ENCODE measurements around the gene ARL14EP.
A peak's percentile ranks its signal among the peaks of the same experiment; 100 is the strongest.

Gene ARL14EP

DNA sequence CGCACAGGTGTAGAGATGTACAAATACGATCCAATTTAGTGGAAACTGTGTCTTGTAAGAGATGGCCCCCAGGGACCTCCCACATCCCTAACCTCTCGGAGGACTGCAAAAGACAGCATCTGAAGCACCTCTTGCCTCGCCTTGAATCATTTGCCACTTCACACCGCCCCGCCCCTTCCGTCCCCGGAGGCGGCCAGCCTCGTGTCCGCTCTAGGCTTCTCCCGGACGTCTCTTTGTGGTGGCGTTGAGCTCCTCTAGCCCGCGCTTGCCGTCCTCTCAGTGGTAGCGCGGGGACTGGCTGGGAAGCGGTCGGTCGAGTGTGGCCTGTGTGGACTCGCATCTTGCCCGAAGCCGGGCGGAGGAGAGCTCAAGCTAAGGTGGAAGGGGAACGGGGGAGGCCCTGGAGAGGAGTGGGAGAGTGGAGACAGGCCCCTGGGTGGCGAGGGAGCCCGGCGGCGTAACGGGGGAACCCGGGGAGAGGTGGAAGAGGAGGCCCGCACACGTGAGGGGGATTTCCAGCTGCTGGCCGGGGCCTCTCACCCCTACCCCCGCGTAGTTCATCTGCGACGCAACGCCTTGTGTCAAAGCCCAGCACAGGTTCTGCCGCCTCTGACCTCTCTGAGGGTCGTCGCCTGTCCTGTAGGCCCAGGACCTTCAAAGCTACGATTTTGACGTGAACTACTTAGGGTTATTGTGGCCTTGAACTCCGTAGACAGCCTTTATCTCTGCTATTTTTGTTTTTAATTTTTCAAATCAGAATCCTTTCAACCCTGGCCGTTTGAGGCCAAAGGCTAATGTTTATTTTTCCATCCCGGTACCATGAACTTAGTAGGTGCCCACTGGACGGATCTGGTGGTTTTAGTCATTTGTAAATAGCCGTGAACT lies at the start of gene ARL14EP:
Gene ARL14EP, plus strand, starts transcription at position 279 of the 885 bp plus-strand sequence. CDS start 7,845 bp downstream, outside the sequence.
- DNase-seq (ENCODE audit: low read depth in 2 of 3, low spot score in 1 of 3), result peak; percentile 80 to 87 (median 85)

DNA sequence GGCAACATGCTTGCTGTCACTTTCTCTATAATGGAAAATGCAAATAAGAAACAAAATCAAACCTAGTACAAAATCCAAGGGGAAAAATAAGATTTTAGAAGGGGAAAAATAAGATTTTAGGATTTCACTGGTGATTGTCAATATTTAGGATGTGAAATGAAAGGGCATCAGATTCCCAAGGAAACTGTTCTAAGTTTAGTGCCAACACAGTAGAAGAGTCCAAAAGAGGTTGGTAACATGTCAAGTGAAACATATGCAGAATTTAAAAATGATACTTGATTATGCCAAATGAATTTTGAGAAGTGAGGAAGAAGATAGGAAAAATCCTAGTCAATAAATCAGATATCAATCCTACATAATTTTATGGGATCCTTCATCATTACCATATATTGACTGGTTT lies 45.7 kb upstream of the ARL14EP start:
- DNase-seq (ENCODE audit: low read depth in 2 of 3, low spot score in 1 of 3), result no peak

DNA sequence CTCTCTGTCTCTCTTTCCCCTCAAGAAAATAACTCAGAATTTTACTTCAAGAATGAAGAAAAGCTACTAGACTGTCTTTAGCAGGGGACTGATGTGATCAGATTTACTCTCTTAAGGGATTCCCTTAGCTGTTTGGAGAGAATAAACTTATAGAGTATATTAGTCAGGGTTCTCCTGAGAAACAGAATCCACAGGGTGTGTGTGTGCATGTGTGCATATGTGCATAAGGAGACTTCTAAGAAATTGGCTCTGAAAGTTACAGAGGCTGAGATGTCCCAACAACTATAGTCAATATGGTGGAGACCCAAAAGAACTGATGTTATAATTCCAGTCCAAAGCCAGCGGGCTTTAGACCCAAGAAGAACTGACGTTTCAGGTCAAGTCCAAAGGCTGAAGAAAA lies 43.1 kb upstream of the ARL14EP start:
- DNase-seq (ENCODE audit: low read depth in 2 of 3, low spot score in 1 of 3), result no peak

DNA sequence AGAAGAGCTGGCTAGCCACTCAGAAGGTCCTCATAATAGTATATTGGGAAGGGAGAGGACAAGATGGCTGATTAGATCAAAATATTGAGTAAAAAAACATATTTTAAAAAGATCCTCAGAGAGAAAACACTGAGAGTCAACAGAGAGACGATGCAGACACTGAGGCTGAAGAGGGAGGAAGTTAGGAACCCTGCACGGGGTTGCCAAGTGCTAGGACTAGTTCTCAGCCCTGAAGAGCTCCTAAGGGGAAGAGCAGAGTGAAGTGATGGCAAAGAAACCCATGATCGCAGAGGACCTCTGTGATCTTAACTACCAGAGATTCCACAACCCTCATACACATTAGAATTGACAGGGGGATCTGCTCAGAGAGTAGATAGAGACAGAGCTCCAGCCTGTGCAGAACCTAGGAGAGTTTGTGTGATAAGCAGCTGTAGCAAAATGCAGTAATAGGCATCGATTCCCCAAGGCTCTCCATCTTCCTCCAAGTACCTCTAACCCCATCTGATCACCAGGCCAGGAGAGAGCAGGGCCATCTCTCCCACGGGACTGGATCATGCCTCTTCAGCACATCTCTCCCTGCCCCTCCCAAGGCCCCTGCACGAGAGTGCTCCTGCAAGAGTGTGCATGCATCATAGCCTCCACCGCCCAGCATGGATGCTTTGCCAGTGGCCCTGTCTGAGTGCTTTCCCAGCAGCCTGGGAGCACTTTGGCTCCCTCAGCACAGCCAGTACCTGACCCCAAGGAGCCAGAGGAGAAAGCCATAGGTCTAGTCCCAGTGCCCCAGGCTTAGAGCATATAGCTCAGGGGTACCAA lies 41.2 kb upstream of the ARL14EP start:
- DNase-seq (ENCODE audit: low read depth in 2 of 3, low spot score in 1 of 3), result no peak

DNA sequence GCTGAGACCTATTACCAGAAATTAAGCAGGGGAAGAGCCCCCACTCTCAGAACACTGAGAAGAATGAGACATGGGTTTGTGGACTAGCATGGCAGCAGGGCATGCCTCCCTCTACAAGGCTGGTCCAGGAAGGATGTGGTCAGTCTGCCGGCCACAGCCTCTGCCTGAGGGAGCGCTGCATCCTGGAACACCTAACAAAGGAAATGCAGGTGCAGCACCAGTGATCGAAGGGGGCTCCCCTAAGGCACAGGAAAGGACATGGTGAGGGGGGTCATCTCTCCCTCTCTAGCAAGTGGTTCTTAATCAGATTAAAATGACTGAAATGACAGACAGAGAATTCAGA lies 40.6 kb upstream of the ARL14EP start:
- DNase-seq (ENCODE audit: low read depth in 2 of 3, low spot score in 1 of 3), result no peak

DNA sequence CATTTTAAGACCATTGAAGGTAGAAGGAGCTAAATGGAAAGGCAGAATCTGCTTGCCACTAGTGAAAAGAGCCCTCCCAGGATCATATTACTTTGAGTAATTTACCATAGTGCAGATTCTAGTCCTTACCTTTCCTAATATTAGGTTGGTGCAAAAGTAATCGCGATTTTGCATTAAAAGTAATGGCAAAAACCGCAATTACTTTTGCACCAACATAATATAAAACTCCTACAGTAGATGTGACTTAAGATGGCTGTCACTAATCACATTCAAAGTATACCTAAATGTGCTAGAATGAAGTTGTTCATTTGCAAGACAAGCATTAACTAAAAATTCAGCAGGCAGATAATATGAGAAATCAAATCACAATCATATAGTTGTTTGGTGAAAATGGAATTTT lies 38.1 kb upstream of the ARL14EP start:
- DNase-seq (ENCODE audit: low read depth in 2 of 3, low spot score in 1 of 3), result no peak

DNA sequence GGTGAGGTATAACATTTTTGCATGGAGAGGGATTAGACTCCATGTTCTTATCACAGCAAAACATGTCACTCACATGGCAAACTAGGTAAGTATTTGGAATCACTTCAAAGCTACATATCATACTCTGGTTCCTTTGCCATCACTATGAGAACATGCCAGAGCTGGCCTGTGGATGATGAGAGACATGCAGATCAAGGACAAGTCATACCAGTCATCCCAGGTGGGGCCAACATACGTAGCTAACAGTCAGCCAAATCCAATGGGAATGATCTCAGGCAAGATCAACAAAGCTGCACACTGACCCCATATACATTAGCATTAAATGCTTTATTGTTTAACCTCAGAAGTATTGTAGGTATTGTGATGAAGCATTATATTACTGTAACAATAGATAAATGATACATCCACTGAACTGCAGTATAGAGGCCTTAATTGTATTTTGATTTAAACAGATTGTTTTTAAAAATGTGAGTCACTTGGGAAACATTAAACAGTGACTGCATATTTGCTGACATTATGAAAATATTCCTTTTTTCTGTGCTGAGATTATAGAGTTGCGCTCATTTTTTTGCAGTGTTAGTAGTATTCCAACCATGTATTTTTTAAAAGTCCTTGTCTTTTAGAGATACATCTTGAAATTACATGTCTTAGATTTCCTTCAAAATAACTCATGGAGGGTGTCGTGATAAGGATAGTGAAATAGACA lies 37.3 kb upstream of the ARL14EP start:
- DNase-seq (ENCODE audit: low read depth in 2 of 3, low spot score in 1 of 3), result no peak

DNA sequence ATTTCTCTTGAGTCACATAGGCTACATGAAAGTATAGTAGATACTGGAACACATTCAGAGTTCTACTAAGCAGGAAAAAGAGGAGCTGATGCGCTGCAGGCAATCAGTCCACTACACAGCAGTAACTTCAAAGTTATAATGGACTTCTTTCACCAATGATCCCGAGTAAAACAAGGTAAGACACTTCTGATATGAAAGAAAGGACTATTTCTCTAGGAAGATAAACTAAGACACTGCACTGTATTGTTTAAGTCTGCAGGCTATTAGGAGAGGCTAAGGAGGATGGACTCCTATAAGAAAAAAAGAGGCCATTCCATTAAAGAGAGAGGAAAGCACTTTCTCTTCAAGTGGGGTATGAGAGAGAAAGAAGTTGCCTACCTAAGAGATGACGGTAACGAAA lies 31.6 kb upstream of the ARL14EP start:
- no peak for DNase-seq (ENCODE audit: low read depth in 2 of 3, low spot score in 1 of 3)

DNA sequence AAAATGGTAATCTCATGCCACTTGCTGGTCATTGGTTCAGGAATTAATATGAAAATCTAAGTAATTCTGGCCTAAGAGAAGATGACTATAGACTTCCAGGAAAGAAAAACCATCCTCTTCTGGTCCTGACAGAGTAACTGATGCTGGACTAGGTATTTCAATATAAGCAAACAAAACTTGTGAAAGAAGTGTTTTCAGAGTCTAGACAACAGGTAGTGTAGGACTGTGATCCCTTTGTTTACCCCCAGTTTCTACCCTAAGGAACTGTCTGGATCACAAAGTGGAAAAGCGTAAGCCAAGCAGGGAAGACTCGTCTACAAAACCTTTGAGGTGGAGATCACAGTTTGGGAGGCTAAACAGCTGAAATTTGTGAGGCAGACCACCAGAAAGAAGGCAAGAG lies 30.4 kb upstream of the ARL14EP start:
- no peak for DNase-seq (ENCODE audit: low read depth in 2 of 3, low spot score in 1 of 3)

DNA sequence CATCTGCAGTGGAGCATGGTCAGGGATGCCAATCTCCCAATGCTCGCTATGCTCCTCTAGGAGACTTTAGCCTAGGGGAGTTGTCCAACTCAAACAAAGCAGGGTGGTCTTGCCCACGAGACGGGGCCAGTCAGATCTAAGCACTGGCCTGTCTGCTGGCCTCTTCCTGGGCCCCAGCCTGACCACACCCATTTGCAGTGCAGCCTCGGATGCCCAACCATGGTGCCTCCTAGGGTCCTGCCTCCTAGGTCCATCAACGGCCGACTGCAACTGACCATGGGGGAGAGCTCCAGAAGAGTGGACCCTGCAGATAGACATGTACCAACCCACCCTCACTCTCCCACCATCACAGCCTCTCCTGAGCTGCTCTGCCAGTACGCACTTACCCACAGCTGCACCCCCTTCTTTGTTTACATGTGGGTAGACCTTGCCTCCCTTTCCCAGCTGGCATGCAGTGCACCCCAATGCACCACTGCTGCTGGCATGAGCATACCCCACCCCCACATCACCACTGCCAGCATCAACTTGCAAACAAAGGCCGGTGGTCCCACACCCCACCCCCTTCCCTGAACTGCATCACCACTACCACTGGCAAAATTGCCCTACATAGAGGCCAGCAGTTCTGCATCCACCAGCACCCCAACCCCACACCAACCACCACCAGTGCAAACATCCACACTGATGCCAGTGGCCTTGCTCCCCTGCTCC lies 27.6 kb upstream of the ARL14EP start:
- DNase-seq (ENCODE audit: low read depth in 2 of 3, low spot score in 1 of 3), result no peak

DNA sequence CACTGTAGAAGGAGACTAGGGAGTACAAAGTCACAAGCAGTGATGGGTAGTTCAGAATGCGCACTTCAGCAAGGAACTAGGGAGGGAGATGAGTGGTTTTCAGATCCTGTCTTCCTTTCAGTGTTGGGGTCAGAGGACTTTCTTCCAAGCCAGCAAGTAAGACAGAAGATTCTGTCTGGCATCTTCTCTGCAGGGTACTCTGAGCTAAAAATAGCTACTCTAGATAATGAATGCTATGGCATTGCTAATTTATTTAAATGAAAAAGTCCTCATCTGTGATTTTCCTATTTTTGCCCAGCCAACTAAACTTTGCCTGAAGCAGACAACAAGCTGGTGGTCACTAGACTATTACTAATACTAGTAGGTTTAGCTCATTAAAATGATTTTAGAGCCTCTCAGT lies 18.3 kb upstream of the ARL14EP start:
- no peak for DNase-seq (ENCODE audit: low read depth in 2 of 3, low spot score in 1 of 3)

DNA sequence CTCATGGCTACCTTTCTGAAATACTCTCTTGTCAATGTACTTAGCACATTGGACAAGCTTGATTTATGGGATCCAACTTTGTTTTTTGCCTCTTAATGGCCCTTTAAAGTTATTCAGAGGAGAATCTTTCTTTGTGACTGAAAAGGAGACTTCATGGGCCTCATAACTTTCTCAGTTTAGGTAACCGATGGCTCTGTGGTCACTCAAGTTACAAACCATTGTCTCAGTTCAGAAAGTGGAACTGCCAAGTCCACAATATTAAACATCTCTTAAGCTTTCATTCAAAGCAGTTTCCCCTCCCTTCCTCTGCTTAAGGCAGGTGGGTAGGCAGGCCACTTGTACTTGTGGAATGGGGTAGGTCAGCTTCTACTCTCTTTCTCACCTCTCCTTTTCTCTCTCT lies 12.3 kb upstream of the ARL14EP start:
- no peak for DNase-seq (ENCODE audit: low read depth in 2 of 3, low spot score in 1 of 3)

DNA sequence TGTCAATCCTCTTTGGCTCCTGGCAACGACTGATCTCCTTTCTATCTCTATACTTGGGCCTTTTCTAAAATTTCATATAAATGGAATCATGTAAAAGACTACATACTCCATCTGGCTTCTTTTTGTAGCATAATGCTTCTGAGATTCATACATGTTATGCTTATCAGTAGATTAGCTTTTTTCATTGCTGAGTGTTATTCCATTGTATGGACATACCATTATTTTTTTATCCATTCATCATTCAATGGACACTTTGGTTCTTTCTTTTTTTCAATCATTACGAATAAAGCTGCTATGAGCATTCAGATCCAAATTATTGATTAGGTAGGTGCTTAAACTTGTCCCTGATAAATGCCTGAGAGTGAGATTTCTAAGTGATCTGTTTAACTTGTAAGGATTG lies 11.7 kb upstream of the ARL14EP start:
- DNase-seq (ENCODE audit: low read depth in 2 of 3, low spot score in 1 of 3), result no peak

DNA sequence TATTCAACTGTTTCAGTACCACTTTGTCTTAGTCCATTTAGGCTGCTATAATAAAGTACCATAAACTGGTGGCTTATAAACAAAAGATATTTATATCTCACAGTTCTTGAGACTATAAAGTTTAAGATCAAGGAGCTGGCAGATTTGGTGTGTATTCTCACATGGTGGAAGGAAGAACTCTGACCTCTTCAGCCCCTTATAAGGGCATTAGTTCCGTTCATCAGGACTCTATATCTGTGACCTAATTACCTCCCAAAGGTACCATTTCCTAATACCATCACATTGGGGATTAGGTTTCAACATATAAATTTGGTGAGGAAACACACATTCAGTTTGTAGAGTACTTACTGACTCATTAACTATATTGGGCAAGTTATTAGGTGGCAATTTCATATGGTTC lies 10.7 kb upstream of the ARL14EP start:
- DNase-seq (ENCODE audit: low read depth in 2 of 3, low spot score in 1 of 3), result no peak

DNA sequence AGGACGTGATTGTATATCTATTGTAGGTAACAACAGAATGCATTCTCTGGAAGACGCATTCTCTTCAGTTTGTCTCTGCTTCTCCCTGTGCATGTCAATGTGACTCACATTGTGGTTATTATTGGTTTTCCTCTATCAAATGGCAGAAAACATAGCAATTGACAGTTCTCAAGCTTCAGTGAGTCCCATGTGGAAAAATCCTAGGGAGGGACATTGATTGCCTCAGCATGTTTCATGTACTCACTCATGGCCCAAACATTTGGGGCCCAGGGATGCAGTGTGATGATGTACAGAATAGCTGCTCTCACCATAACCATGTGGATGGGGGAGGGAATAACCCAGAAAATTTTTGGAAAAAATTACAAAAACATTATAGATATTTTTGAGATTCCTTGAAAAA lies 9.3 kb upstream of the ARL14EP start:
- DNase-seq (ENCODE audit: low read depth in 2 of 3, low spot score in 1 of 3), result no peak

DNA sequence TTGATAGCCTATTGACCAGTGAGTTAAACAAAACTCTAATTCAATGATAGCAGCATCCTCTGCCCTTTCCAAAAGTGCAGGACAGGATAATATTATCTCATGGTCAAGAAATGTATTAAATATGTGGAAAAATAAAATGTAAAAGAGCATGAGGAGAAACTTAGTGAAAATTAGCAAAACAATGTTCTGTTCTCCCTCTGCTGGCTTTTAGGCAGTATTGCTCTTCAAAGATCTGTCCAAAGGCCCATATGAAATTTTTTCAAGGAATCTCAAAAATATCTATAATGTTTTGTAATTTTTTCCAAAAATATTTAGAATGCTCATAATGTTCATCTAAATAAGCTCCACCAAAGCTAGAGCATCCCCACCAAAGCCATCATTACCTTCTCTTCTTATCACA lies 8.3 kb upstream of the ARL14EP start:
- DNase-seq (ENCODE audit: low read depth in 2 of 3, low spot score in 1 of 3), result no peak

DNA sequence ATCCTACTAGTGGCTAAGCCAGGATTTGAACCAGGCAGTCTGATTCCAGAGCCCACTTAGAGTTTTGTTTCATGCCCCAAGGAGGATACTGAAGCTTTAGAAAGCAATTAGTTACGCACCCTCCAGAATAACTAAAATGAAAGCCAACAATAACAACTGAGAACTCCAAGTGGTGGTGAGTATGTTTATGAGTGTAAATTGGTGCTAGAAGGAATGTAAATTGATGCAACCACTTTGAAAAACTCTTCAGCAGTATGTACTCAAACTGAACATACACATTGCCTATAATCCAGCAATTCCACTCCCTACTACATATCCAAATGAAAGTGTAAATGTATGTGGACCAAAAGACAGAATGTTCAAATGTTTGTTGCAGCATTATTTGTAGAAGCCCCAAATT lies 6.7 kb upstream of the ARL14EP start:
- no peak for DNase-seq (ENCODE audit: low read depth in 2 of 3, low spot score in 1 of 3)

DNA sequence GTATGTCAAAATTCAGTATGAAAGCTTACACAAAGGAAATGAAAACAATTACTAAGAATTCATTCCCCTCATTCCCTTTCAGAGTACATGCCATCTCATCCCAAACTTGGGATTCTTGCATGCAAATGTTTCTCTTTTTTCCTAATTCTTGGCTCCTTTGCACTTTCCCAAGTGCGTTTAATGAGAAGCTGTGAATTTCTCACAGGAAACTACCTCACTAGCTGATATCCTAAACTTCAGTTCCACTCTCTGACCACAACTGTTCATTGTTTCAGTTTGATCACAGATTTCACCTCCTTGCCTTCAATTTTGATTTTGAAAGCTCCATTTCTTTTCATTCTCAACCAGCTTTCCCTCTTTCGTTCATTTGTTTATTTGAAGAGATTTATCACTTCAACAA lies 5.9 kb upstream of the ARL14EP start:
- DNase-seq (ENCODE audit: low read depth in 2 of 3, low spot score in 1 of 3), result no peak

DNA sequence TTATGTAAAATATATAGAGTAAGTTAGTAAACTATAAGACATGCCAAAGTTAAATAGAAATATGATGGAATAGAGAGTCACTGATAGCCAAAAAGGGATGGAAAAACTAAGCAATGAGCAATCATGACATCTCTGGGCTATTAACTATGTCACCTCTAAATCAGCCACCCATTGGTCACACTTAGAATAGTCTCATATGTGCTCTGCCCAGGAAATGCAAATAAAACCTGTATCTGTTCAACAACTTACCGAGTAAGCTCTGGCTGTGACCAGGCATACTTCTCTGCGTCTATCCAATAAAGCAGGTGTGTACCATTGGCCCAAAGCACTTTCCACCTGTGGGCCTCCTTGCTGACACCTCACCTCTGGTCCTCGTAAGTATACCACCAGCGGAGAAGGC lies 1.6 kb upstream of the ARL14EP start:
- DNase-seq (ENCODE audit: low read depth in 2 of 3, low spot score in 1 of 3), result no peak

DNA sequence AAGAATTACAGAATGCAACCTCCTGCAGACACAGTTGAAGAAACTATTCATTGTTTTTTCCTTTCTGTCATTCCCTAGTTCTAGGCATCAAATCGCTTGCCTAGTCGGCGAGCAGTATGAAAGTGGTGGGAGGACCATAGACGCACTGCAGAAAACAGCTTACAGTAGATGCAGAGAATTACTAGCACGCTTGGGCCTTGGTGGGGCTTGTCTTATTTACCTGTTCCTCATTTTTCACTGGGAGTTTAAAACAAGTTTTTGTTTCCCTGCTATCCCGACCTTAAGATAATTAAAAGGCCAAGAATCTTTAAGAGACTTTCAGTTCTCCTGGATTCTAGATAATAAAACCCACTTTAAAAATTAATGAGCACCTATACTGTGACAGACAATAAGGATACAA lies 713 bp upstream of the ARL14EP start:
- no peak for DNase-seq (ENCODE audit: low read depth in 2 of 3, low spot score in 1 of 3)

DNA sequence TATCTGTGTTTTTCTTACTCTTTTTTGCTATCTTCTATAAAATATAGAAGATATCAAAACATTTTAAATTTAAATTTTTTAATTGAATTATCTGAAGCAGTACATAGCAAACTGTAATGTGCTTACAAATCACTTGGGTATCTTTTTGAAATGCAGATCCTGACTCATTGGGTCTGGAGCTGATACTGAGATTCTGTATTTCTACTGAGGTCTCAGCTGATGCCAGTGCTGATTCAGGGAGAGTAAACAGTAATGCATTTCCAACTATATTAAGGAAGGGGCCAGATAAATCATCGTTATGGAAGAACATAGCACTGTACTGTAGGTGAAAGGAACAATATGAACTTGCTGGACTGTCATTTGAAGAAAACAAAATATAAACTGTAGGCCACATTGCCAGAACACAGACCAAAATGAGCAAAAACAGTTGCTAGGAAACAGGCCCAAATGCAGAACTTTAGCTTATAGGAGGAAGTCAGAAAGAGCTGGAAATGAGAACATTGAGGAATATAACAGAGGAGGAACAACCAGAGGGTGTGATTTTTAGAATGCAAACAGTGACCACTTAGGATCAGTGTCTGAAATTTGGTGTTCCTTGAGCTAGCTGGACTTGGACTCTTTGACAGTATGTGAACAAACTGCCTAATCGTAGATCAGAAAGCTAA lies 3.3 kb downstream of the ARL14EP start:
- DNase-seq (ENCODE audit: low read depth in 2 of 3, low spot score in 1 of 3), result no peak
